Measurements from ENCODE around the gene KIAA0513. TPM values are rescaled to one million over a fixed set of nuclear protein-coding genes. Genes with fewer than 3 reads are reported as not detected.

Gene KIAA0513
- total and polyA plus RNA-seq, 2 experiments from 2014 or later, result 12.8 to 24.6 TPM

- no peak for DNase-seq (ENCODE audit: low read depth in 1 of 2, low spot score in 1 of 2)
- Histone ChIP-seq H3K4me3 (no peak overlapping the region), H3K9me3 (ENCODE audit: low read depth) (no peaks in the 10 kb centered on the region), H3K36me3 (no peaks in the 10 kb centered on the region), H3K4me1 (ENCODE audit: low read depth) (peaks cover 11% of the 10 kb centered on the region), H3K27me3 (no peaks in the 10 kb centered on the region), H3K27ac (no peak overlapping the region)
- TF ChIP-seq, protein P1, sequence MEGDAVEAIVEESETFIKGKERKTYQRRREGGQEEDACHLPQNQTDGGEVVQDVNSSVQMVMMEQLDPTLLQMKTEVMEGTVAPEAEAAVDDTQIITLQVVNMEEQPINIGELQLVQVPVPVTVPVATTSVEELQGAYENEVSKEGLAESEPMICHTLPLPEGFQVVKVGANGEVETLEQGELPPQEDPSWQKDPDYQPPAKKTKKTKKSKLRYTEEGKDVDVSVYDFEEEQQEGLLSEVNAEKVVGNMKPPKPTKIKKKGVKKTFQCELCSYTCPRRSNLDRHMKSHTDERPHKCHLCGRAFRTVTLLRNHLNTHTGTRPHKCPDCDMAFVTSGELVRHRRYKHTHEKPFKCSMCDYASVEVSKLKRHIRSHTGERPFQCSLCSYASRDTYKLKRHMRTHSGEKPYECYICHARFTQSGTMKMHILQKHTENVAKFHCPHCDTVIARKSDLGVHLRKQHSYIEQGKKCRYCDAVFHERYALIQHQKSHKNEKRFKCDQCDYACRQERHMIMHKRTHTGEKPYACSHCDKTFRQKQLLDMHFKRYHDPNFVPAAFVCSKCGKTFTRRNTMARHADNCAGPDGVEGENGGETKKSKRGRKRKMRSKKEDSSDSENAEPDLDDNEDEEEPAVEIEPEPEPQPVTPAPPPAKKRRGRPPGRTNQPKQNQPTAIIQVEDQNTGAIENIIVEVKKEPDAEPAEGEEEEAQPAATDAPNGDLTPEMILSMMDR (IDR thresholded peaks at IDR 0.05; ENCODE audit: low read depth, low read length), result no peak
Measured at GRCh38 chr16:85077576-85078125, 50.1 kb downstream of the KIAA0513 start.

- no peak overlapping the region for H3K27ac ChIP-seq
- no peak for DNase-seq (ENCODE audit: low read depth in 1 of 2, low spot score in 1 of 2)
- H3K27me3 ChIP-seq, result no peaks in the 10 kb centered on the region
- no peaks in the 10 kb centered on the region for H3K36me3 ChIP-seq
- H3K9me3 ChIP-seq (ENCODE audit: low read depth), result no peaks in the 10 kb centered on the region
- no peak overlapping the region for H3K4me3 ChIP-seq
- TF ChIP-seq, protein P1 (IDR thresholded peaks at IDR 0.05; ENCODE audit: low read depth, low read length), result no peak
- peaks cover 17% of the 10 kb centered on the region for H3K4me1 ChIP-seq (ENCODE audit: low read depth)
Measured at GRCh38 chr16:85078226-85078625, 50.6 kb downstream of the KIAA0513 start.

GRCh38 chr16:85078952-85079351 is 51.4 kb downstream of the KIAA0513 start:
- TF ChIP-seq, protein P1 (IDR thresholded peaks at IDR 0.05; ENCODE audit: low read depth, low read length), result no peak
- no peak for DNase-seq (ENCODE audit: low read depth in 1 of 2, low spot score in 1 of 2)

DNA sequence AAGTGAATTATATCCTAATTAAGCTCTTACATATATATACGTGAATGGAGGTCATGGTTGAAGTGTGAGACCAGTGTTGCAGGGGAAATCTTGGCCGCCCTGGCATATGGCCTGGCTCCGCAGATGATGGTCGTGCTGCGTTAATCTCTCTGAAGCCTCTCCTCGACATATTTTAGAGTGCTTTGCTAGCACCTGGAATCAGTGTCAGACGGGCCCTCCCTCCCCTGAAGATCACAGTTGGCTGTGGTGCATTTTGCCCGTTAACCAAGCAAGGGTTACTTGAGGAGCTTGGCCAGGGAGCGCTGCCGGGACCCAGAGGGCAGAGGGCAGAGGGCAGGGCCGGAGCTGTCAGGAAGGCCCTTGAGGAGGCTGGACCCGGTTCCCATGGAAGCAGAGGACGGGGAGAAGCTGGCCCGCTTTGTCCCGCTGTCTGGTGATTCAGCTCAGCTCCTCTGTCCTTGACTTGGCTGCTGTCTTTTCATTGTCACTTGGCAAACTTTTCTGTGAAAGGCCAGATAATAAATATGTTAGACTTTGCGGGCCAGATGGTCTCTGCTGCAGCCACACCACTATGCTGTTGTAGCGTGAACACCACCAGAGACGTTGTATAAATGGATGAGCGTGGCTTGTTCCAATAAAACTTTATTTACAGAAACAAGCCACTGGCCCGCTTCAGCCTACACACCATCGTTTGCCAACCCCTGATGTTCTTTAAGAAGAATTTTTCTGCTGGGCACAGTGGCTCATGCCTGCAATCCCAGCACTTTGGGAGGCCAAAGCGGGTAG is 52.4 kb downstream of the KIAA0513 start:
- H3K9me3 ChIP-seq (ENCODE audit: low read depth), result no peaks in the 10 kb centered on the region
- TF ChIP-seq, protein P1 (IDR thresholded peaks at IDR 0.05; ENCODE audit: low read depth, low read length), result no peak
- H3K4me3 ChIP-seq, result no peak overlapping the region
- no peak overlapping the region for H3K27ac ChIP-seq
- H3K4me1 ChIP-seq (ENCODE audit: low read depth), result peaks cover 26% of the 10 kb centered on the region
- DNase-seq (ENCODE audit: low read depth in 1 of 2, low spot score in 1 of 2), result no peak
- H3K36me3 ChIP-seq, result no peaks in the 10 kb centered on the region
- no peaks in the 10 kb centered on the region for H3K27me3 ChIP-seq

More at GRCh38 chr16:85078952-85079351, 51.4 kb downstream of the KIAA0513 start:
- H3K27me3 ChIP-seq, result no peaks in the 10 kb centered on the region
- peaks cover 24% of the 10 kb centered on the region for H3K4me1 ChIP-seq (ENCODE audit: low read depth)
- H3K4me3 ChIP-seq, result no peak overlapping the region
- H3K9me3 ChIP-seq (ENCODE audit: low read depth), result no peaks in the 10 kb centered on the region
- H3K36me3 ChIP-seq, result no peaks in the 10 kb centered on the region
- no peak overlapping the region for H3K27ac ChIP-seq

DNA sequence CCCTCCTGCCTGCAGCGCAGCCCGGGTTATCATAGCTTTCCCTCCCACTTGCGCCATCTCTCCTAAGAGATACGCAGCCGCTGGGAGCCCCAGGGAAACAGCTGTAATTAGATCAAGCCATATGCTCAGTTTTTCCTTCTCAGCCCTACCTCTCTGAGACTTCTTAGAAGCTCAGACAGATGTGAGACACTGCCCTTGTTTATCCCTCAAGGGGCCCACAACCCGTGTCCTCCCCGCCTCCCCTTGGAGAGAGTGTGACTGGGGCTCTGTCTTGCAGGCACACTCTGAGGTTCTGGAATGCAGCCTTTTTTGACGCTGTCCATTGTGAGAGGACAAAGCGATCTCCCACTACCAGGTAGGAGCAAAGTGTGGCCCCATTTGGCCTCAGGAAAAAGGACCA is 53.4 kb downstream of the KIAA0513 start:
- H3K27me3 ChIP-seq, result no peaks in the 10 kb centered on the region

More for the DNA sequence above, 53.4 kb downstream of the KIAA0513 start:
- no peak for DNase-seq (ENCODE audit: low read depth in 1 of 2, low spot score in 1 of 2)
- H3K4me1 ChIP-seq (ENCODE audit: low read depth), result peaks cover 35% of the 10 kb centered on the region
- TF ChIP-seq, protein P1 (IDR thresholded peaks at IDR 0.05; ENCODE audit: low read depth, low read length), result no peak
- H3K36me3 ChIP-seq, result no peaks in the 10 kb centered on the region
- no peak overlapping the region for H3K27ac ChIP-seq
- no peak overlapping the region for H3K4me3 ChIP-seq
- no peaks in the 10 kb centered on the region for H3K9me3 ChIP-seq (ENCODE audit: low read depth)

Measured in cardiac muscle cell (in vitro differentiated cells and primary cell).